IMR-90 (cell line): ENCODE data around the gene OTOG. TPM values are rescaled to one million over a fixed set of nuclear protein-coding genes. Genes with fewer than 3 reads are reported as not detected.

Source experiments
- ATAC-seq: fragments of 200-7000 bp; cut with Tn5 transposase; 2 replicates; pipeline ENCODE4 v1.9.1; 2020; ENCODE audit warnings: low read depth, mild to moderate bottlenecking, moderate library complexity
- BruUV-seq: library from RNA; stranded (reverse); fragments of 400-500 nt; replicated peaks from 2 replicates; lab custom pipeline; 2021; lab: Mats Ljungman, UMichigan
- CTCF ChIA-PET: fragments of 300-600 bp; formaldehyde crosslinking; extraction: SDS; loops from one replicate; lab custom pipeline; 2021; ENCODE audit warnings: antibody characterized with exemption; lab: Yijun Ruan, JAX
- POLR2A ChIA-PET: fragments of 300-600 bp; sonication (Branson Sonifier 250); formaldehyde crosslinking; loops from one replicate; lab custom pipeline; 2022; ENCODE audit warnings: antibody characterized with exemption; ENCODE audit not compliant: unreplicated experiment; lab: Charles Lee
- DNase-seq: peaks from one replicate; pipeline ENCODE4 v3.0.0; 2013
- H2AFZ ChIP-seq: replicated peaks from 2 replicates; pipeline ENCODE3; 2013; ENCODE audit warnings: low read length, mild to moderate bottlenecking; ENCODE audit not compliant: poor library complexity
- H2AK5ac ChIP-seq: 2 replicates; pipeline ENCODE4 v1.6.1; 2013; ENCODE audit warnings: low read depth, low read length, inconsistent platforms
- H2AK9ac ChIP-seq: replicated peaks from 2 replicates; pipeline ENCODE3; 2013; ENCODE audit warnings: mild to moderate bottlenecking, low read depth, low read length, moderate library complexity; ENCODE audit not compliant: poor library complexity
- H2BK120ac ChIP-seq: 2 replicates; pipeline ENCODE4 v1.6.1; 2013; ENCODE audit warnings: low read depth, low read length, inconsistent platforms
- H2BK15ac ChIP-seq: 3 replicates; pipeline ENCODE4 v1.6.1; 2013; ENCODE audit warnings: low read depth, low read length, inconsistent platforms
- H2BK20ac ChIP-seq: 2 replicates; pipeline ENCODE4 v1.6.1; 2013; ENCODE audit warnings: low read depth, mild to moderate bottlenecking, inconsistent platforms, low read length, moderate library complexity
- H2BK5ac ChIP-seq: 2 replicates; pipeline ENCODE4 v1.6.1; 2013; ENCODE audit warnings: mild to moderate bottlenecking, low read depth, low read length, inconsistent platforms; ENCODE audit not compliant: poor library complexity, severe bottlenecking
- H3K14ac ChIP-seq: replicated peaks from 2 replicates; pipeline ENCODE4 v1.6.1; 2013; ENCODE audit warnings: low read depth, low read length, inconsistent platforms
- H3K18ac ChIP-seq: 2 replicates; pipeline ENCODE4 v1.6.1; 2013; ENCODE audit warnings: low read depth, low read length, control low read depth
- H3K23ac ChIP-seq: 2 replicates; pipeline ENCODE4 v1.6.1; 2013; ENCODE audit warnings: low read depth, low read length, inconsistent platforms
- H3K27ac ChIP-seq: 2 replicates; pipeline ENCODE4 v1.5.1; 2013; ENCODE audit warnings: mild to moderate bottlenecking, control low read depth, low read length; ENCODE audit not compliant: insufficient read depth
- H3K27me3 ChIP-seq: 2 replicates; pipeline ENCODE4 v1.6.1; 2013; ENCODE audit warnings: low read length; ENCODE audit not compliant: control insufficient read depth, insufficient read depth
- H3K36me3 ChIP-seq: 2 replicates; pipeline ENCODE4 v1.6.1; 2013; ENCODE audit warnings: low read length, mixed read lengths; ENCODE audit not compliant: control insufficient read depth, insufficient read depth
- H3K4ac ChIP-seq: 2 replicates; pipeline ENCODE4 v1.6.1; 2013; ENCODE audit warnings: low read depth, low read length, inconsistent platforms
- H3K4me1 ChIP-seq: 2 replicates; pipeline ENCODE4 v1.6.1; 2013; ENCODE audit warnings: low read length, mixed read lengths; ENCODE audit not compliant: control insufficient read depth, insufficient read depth
- H3K4me2 ChIP-seq: 2 replicates; pipeline ENCODE4 v1.6.1; 2013; ENCODE audit warnings: low read depth, mild to moderate bottlenecking, control low read depth, low read length, moderate library complexity
- H3K4me3 ChIP-seq: 2 replicates; pipeline ENCODE4 v1.5.1; 2013; ENCODE audit warnings: low read depth, mild to moderate bottlenecking, control low read depth, low read length, moderate library complexity; ENCODE audit not compliant: insufficient read depth
- H3K56ac ChIP-seq: 2 replicates; pipeline ENCODE4 v1.6.1; 2013; ENCODE audit warnings: low read length, inconsistent platforms; ENCODE audit not compliant: insufficient read depth; ENCODE audit errors: extremely low read depth
- H3K79me1 ChIP-seq, 2 experiments: 2 replicates each; pipeline ENCODE4 v1.6.1; 2013; ENCODE audit warnings: low read length in 2 of 2, inconsistent platforms in 1 of 2, low read depth in 1 of 2
- H3K9ac ChIP-seq: 2 replicates; pipeline ENCODE4 v1.6.1; 2013; ENCODE audit warnings: low read depth, low read length, control low read depth
- H3K9me1 ChIP-seq: 2 replicates; pipeline ENCODE4 v1.6.1; 2013; ENCODE audit warnings: low read length, inconsistent platforms; ENCODE audit not compliant: insufficient read depth
- H3K9me3 ChIP-seq: 2 replicates; pipeline ENCODE4 v1.6.1; 2013; ENCODE audit warnings: low read length; ENCODE audit not compliant: control insufficient read depth, insufficient read depth
- H4K20me1 ChIP-seq: 2 replicates; pipeline ENCODE4 v1.6.1; 2013; ENCODE audit warnings: low read length, inconsistent platforms; ENCODE audit not compliant: insufficient read depth
- H4K5ac ChIP-seq: 2 replicates; pipeline ENCODE4 v1.6.1; 2013; ENCODE audit warnings: mild to moderate bottlenecking, low read depth, low read length, control low read depth
- H4K8ac ChIP-seq, 2 experiments: 2 replicates each; pipeline ENCODE4 v1.6.1; 2013; ENCODE audit warnings: low read depth in 2 of 2, low read length in 2 of 2, control low read depth in 1 of 2, inconsistent platforms in 1 of 2
- H4K91ac ChIP-seq: 2 replicates; pipeline ENCODE4 v1.6.1; 2013; ENCODE audit warnings: low read depth, low read length, inconsistent platforms; ENCODE audit not compliant: insufficient read depth
- BHLHE40 ChIP-seq: fragments of 150-350 bp; IDR thresholded peaks from 2 replicates; pipeline ENCODE4 v1.6.1; 2016; ENCODE audit warnings: mild to moderate bottlenecking, low read depth, low read length
- CEBPB ChIP-seq: IDR thresholded peaks from 2 replicates; pipeline ENCODE4 v1.6.1; 2012; ENCODE audit warnings: low read depth, low read length, improper control_type of control experiment
- CHD1 ChIP-seq: IDR thresholded peaks from 2 replicates; pipeline ENCODE4 v1.6.1; 2012; ENCODE audit warnings: low read depth, low read length, improper control_type of control experiment
- FOS ChIP-seq: fragments of 150-350 bp; IDR thresholded peaks from 2 replicates; pipeline ENCODE4 v1.6.1; 2016; ENCODE audit warnings: low read depth, low read length
- MAFK ChIP-seq: IDR thresholded peaks from 2 replicates; pipeline ENCODE4 v1.6.1; 2012; ENCODE audit warnings: low read depth, low read length, improper control_type of control experiment
- MAZ ChIP-seq: IDR thresholded peaks from 2 replicates; pipeline ENCODE4 v1.6.1; 2012; ENCODE audit warnings: low read depth, mild to moderate bottlenecking, low read length, improper control_type of control experiment, moderate library complexity, borderline replicate concordance
- MXI1 ChIP-seq: IDR thresholded peaks from 2 replicates; pipeline ENCODE4 v1.6.1; 2012; ENCODE audit warnings: low read depth, mild to moderate bottlenecking, low read length, moderate library complexity, borderline replicate concordance
- NFE2L2 ChIP-seq: fragments of 150-350 bp; IDR thresholded peaks from 2 replicates; pipeline ENCODE4 v1.6.1; 2016; ENCODE audit warnings: low read depth, mild to moderate bottlenecking, low read length
- POLR2A ChIP-seq: IDR thresholded peaks from 2 replicates; pipeline ENCODE4 v1.6.1; 2012; ENCODE audit warnings: mild to moderate bottlenecking, low read depth, low read length
- RAD21 ChIP-seq: IDR thresholded peaks from 2 replicates; pipeline ENCODE4 v1.6.1; 2012; ENCODE audit warnings: low read length, improper control_type of control experiment
- RCOR1 ChIP-seq: IDR thresholded peaks from 2 replicates; pipeline ENCODE4 v1.6.1; 2012; ENCODE audit warnings: mild to moderate bottlenecking, low read length, improper control_type of control experiment; ENCODE audit not compliant: insufficient replicate concordance
- RFX5 ChIP-seq: IDR thresholded peaks from 2 replicates; pipeline ENCODE4 v1.8.0; 2012; ENCODE audit warnings: low read depth, mild to moderate bottlenecking, low read length, moderate library complexity
- SMC3 ChIP-seq: fragments of 150-350 bp; IDR thresholded peaks from 2 replicates; pipeline ENCODE4 v1.6.1; 2016; ENCODE audit warnings: low read depth, mild to moderate bottlenecking, antibody characterized with exemption, low read length, moderate library complexity
- WGBS, 2 experiments: methylation state at CpG; one replicate each; pipeline versions ENCODE4 v1.1.5 to v1.1.7; 2013; ENCODE audit warnings: missing lambda C conversion rate in 2 of 2; ENCODE audit not compliant: insufficient read length in 1 of 2; ENCODE audit errors: extremely low coverage in 2 of 2; 5-methylcytosine and 5-hydroxymethylcytosine counted together
- dilution Hi-C: fragments of 300-500 bp; cut with HindIII; formaldehyde crosslinking; loops from one replicate; pipeline ENCODE4 v1.14.3; 2018; ENCODE audit warnings: low sequenced_read_pairs; ENCODE audit not compliant: unreplicated experiment
- in situ Hi-C: fragments of 300-500 bp; cut with MboI; formaldehyde crosslinking; loops from 3 replicates; pipeline ENCODE4 v1.14.3; 2019; ENCODE audit warnings: low sequenced_read_pairs, inconsistent platforms, mixed read lengths
- intact Hi-C: fragments of 100-400 bp; cut with micrococcal nuclease; formaldehyde crosslinking; loops from 2 replicates; pipeline ENCODE4 v1.10.0; 2022
- polyA plus RNA-seq, 3 experiments: library from polyadenylated mRNA; depleted of rRNA; stranded (reverse); fragments of >200 nt; gene quantifications; 2 replicates each; pipeline ENCODE4 v1.2.3, GENCODE V29; 2012; ENCODE audit warnings: low replicate concordance in 1 of 3
- total RNA-seq: library from RNA; depleted of rRNA; stranded (reverse); fragments of >200 nt; gene quantifications from 2 replicates; pipeline ENCODE4 v1.2.3, GENCODE V29; 2012
- TF ChIP-seq, protein P1 (sequence below): fragments of 150-350 bp; IDR thresholded peaks from 2 replicates; pipeline ENCODE4 v1.6.1; 2017; ENCODE audit warnings: mild to moderate bottlenecking, antibody characterized with exemption, low read length, low read depth
- TF ChIP-seq, protein P2 (sequence below): fragments of 150-350 bp; IDR thresholded peaks from 2 replicates; pipeline ENCODE4 v1.6.1; 2016; ENCODE audit warnings: low read depth, mild to moderate bottlenecking, low read length, moderate library complexity, borderline replicate concordance
- TF ChIP-seq, protein P3 (sequence below): conservative IDR thresholded peaks from 2 replicates; pipeline ENCODE4 v1.5.1; 2012; ENCODE audit warnings: mild to moderate bottlenecking, low read depth, low read length, improper control_type of control experiment

Gene OTOG
- total and polyA plus RNA-seq, 2 of the 4 experiments (the other 2 are of a cell fraction): not detected

DNA sequence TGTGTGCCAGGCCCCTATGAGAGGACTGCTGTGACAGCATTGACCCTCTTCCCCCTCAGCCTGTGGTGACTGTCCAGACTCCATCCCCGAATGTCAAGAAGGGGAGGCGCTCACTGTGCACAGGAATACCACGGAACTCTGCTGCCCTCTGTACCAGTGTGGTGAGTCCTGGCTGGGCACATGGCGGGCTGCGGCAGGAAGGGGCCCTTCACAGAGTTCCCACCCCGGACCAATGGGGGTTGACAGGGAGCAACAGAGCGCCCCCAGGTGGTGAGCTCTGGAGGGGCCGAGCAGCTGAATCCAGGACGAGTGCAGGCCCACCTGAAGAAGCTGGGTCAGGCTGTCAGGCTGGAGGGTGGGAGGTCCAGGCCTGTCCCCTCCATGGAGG is 88.5 kb downstream of the OTOG start:
- ChIA-PET CTCF (no interaction called here), POLR2A (no interaction called here)
- TF ChIP-seq SMC3 (no peak), MXI1 (no peak), CEBPB (no peak), RCOR1 (no peak), NFE2L2 (no peak), BHLHE40 (no peak), FOS (no peak), MAZ (no peak), RFX5 (no peak), MAFK (no peak), POLR2A (no peak), RAD21 (no peak), CHD1 (no peak)
- TF ChIP-seq, protein P1, sequence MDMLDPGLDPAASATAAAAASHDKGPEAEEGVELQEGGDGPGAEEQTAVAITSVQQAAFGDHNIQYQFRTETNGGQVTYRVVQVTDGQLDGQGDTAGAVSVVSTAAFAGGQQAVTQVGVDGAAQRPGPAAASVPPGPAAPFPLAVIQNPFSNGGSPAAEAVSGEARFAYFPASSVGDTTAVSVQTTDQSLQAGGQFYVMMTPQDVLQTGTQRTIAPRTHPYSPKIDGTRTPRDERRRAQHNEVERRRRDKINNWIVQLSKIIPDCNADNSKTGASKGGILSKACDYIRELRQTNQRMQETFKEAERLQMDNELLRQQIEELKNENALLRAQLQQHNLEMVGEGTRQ: no peak
- TF ChIP-seq, protein P2, sequence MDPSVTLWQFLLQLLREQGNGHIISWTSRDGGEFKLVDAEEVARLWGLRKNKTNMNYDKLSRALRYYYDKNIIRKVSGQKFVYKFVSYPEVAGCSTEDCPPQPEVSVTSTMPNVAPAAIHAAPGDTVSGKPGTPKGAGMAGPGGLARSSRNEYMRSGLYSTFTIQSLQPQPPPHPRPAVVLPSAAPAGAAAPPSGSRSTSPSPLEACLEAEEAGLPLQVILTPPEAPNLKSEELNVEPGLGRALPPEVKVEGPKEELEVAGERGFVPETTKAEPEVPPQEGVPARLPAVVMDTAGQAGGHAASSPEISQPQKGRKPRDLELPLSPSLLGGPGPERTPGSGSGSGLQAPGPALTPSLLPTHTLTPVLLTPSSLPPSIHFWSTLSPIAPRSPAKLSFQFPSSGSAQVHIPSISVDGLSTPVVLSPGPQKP: no peak
- TF ChIP-seq, protein P3, sequence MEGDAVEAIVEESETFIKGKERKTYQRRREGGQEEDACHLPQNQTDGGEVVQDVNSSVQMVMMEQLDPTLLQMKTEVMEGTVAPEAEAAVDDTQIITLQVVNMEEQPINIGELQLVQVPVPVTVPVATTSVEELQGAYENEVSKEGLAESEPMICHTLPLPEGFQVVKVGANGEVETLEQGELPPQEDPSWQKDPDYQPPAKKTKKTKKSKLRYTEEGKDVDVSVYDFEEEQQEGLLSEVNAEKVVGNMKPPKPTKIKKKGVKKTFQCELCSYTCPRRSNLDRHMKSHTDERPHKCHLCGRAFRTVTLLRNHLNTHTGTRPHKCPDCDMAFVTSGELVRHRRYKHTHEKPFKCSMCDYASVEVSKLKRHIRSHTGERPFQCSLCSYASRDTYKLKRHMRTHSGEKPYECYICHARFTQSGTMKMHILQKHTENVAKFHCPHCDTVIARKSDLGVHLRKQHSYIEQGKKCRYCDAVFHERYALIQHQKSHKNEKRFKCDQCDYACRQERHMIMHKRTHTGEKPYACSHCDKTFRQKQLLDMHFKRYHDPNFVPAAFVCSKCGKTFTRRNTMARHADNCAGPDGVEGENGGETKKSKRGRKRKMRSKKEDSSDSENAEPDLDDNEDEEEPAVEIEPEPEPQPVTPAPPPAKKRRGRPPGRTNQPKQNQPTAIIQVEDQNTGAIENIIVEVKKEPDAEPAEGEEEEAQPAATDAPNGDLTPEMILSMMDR: no peak
- no peak overlapping the region for H2BK120ac ChIP-seq
- dilution Hi-C loops (no loop called here), in situ Hi-C loops (no loop called here), intact Hi-C loops (no loop called here)
- H2AK9ac ChIP-seq: no peak overlapping the region
- H3K9me1 ChIP-seq: no peaks in the 10 kb centered on the region
- BruUV-seq: no TSS peak
- no peaks in the 10 kb centered on the region for H3K36me3 ChIP-seq
- H3K9me3 ChIP-seq: no peaks in the 10 kb centered on the region
- ATAC-seq (no peak), DNase-seq (no peak)
- no peak overlapping the region for H3K18ac ChIP-seq
- H2BK5ac ChIP-seq: no peak overlapping the region
- no peaks in the 10 kb centered on the region for H3K4me1 ChIP-seq
- H4K8ac ChIP-seq: no peak overlapping the region
- no peak overlapping the region for H3K4ac ChIP-seq
- H3K27me3 ChIP-seq: 0 out of 2 replicates have a peak, but pooled peaks cover 4% of the 10 kb centered on the region
- H3K56ac ChIP-seq: no peak overlapping the region
- no peak overlapping the region for H2AK5ac ChIP-seq
- H3K9ac ChIP-seq: no peak overlapping the region
- H3K79me1 ChIP-seq: no peaks in the 10 kb centered on the region
- H3K27ac ChIP-seq: no peak overlapping the region
- no peak overlapping the region for H2BK15ac ChIP-seq
- H2AFZ ChIP-seq: no peak overlapping the region
- no peaks in the 10 kb centered on the region for H4K20me1 ChIP-seq
- no peak overlapping the region for H3K4me2 ChIP-seq
- no peak overlapping the region for H3K14ac ChIP-seq
- H3K4me3 ChIP-seq: no peak overlapping the region
- H3K23ac ChIP-seq: no peak overlapping the region
- no peak overlapping the region for H4K91ac ChIP-seq
- no peak overlapping the region for H4K5ac ChIP-seq
- WGBS, 2 experiments: 63% methylated on average over 3 of the region's 9 CpGs; no CpG with 5 or more reads in 1 of the 2 experiments
- H2BK20ac ChIP-seq: no peak overlapping the region
